GM18508 (cell line): ENCODE measurements around the gene SLC46A3.
A peak's percentile ranks its signal among the peaks of the same experiment; 100 is the strongest.
"Not testable (repeated sequence)": the region's sequence is repeated elsewhere in the genome, so short reads cannot be mapped to it uniquely, and the experiment has no call there.

ENCODE experiments used
- ATAC-seq: cut with Tn5 transposase; IDR thresholded peaks from one replicate; pipeline ENCODE4 v1.9.1; 2021; ENCODE audit warnings: moderate number of reproducible peaks; ENCODE audit not compliant: insufficient read depth, unreplicated experiment

The SLC46A3 gene

DNA sequence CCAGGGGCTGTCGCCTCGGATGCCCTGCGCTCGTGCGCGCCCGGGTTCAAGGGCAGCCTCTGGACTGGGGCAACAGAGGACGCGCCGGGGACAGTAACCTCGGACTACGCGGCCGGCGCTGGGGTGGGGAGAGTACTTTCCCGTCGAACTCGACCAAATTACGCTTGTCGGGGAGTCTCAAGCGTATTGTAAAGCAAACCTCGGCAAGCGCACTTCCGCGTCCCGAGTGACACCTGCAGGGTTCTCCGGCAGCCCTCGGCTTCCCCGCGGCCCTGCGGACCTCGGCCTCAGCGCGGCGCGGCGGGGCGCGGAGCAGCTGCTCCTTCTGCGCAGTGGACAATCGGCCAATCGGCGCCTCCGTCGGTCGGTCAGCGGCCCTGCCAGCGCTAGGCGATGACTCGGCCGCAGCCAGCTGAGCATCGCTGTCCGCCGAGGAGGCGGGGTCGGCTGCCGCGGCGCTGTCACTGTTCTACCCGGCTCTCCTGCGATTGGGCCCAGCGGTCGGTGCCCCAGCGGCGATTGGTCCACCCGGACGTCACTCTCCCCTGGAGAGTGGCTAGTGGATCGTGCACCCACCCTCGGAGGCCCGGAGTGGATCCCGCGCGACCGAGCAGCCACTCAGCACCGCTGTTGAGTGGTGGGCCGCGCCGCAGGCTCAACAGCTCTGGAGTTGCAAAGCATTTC is at the start of gene SLC46A3:
Gene SLC46A3 (minus strand): TSS at position 428 of the 684 bp plus-strand sequence. CDS start 972 bp downstream, outside the sequence.
- peak; percentile 87 for ATAC-seq

- no peak for ATAC-seq
These were observed 45.1 kb upstream of the SLC46A3 start for GRCh38 chr13:28763887-28764286.

GRCh38 chr13:28761586-28761985 is 42.8 kb upstream of the SLC46A3 start:
- ATAC-seq: no peak

- no peak for ATAC-seq
These were observed 36.7 kb upstream of the SLC46A3 start for GRCh38 chr13:28755546-28755870.

DNA sequence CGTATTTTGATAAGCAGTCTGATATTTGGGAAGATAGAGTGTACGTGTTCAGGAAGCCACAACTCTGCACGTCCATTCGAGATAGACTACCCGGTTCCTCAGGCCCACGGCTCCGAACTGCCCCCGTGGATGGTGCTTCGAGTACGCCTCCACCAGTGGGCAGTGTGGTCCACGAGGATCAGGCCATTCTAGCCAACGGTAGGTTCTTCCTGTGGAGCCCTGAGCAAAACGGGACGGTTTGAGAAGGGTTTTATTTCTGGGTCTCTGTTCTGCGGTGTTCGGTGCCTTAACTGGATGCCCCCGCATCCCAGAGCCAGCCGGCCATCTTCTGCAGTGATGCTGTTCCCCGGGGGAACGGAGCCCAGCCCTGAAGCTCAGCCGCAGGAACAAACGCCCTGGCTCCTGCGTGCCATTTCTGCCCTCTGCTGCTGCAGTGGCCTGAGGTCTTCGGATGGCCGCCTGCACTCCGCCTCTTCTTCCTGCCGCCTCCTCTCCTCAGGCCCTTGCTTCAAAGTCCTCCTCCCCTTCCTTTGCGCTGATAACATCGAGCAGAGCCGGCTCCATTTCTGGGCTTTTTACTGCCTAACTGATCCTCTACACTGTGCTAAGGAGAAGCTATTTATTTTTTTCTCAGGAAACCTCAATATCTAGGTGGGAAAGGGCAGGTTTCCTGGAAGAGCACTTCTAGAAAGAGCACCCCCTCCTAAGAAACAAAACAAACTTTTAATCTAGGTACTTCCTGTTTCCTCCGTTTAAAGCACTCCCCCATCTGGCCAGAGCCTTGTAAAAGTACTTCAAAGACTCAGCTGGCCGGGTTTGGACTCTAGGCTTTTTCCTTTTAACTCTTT is 36.2 kb upstream of the SLC46A3 start:
- no peak for ATAC-seq

DNA sequence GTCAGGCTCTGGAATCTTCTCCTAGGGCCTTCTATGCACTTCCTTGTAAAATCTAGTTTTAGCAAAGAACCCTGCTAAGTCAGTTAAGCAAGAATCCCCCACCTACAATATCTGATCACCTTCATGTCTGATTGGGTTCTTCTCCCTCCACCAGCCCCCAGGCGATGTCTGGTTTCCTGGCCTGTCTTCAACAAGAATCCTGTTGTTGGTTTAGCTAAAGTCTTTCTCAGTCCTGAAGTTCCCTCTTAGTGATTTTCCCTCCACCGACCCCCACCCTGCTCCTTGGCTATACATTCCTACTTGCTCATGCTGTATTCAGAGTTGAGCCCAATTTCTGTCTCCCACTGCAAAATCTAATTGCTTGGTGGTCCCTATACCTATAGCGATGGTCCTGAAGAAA is 35.2 kb upstream of the SLC46A3 start:
- ATAC-seq: no peak

- ATAC-seq: no peak
These were observed 34.6 kb upstream of the SLC46A3 start for GRCh38 chr13:28753208-28753892.

- no peak for ATAC-seq
These were observed 32.6 kb upstream of the SLC46A3 start for GRCh38 chr13:28751175-28751960.

GRCh38 chr13:28750187-28751045 is 31.6 kb upstream of the SLC46A3 start:
- no peak for ATAC-seq

DNA sequence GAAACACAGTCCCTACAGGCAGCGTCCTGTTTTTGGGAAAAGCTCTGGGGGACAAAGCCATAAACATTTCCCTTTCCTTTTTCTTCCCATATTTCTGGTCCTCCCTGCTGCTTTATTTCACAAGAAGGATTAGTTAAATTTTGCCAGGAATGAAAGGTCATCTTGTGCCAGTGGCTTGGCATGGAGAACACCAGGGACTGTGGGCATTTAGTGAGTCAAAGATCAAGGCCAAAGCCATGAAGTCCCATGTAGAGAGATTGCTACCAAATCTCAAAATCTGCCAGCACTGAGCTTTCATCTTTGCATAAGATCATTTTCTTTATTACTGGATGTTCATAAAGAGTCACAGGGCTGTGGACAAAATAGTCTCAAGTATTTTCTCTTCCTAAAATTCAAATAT is 29.1 kb upstream of the SLC46A3 start:
- no peak for ATAC-seq

- no peak for ATAC-seq
These were observed 27.5 kb upstream of the SLC46A3 start for GRCh38 chr13:28746287-28746612.

DNA sequence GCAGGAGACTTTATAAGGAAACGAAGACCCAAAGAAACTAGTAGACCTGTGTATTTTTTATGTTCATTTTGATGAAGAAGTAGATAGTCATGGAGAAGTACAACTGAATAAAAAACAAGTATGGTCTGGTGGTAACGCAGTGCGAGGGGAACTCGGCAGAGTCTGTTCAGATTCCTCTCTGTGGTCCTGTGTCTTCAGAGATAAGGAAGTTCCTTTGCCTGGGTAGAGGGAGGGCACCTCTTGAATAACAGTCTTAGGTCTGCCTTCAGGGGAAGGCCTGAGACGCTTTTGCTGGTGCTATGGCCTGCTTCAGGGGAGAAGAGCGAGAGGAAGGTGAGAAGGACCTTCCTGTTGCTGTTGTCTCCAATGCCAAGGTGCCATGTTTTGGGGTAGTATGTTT is 25.9 kb upstream of the SLC46A3 start:
- no peak for ATAC-seq

- ATAC-seq: no peak
These were observed 25.3 kb upstream of the SLC46A3 start for GRCh38 chr13:28744091-28744536.

GRCh38 chr13:28743499-28744083 is 24.8 kb upstream of the SLC46A3 start:
- no peak for ATAC-seq

- ATAC-seq: no peak
These were observed 24.2 kb upstream of the SLC46A3 start for GRCh38 chr13:28743020-28743419.

- not testable (repeated sequence) for ATAC-seq
These were observed 23.7 kb upstream of the SLC46A3 start for GRCh38 chr13:28742445-28742844.

DNA sequence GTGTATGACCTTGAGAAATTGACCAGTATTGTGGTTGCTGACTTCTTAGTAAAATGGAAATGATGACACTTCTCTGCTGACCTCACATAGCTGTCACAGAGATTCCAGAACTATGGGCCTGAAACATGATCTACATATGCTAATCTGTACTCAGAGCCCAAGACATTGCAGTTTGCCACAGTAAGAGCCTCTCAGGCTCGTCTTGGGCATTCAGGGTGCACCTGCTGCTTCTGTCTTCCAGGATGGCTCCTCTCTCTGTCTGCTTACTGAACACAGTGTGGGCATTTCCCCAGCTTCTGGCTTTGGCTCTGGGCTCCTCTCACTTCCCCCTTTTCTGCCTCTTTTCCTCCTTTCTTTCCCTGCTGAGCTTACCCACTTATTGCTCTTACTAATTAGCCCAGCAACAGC is 22.3 kb upstream of the SLC46A3 start:
- no peak for ATAC-seq

- ATAC-seq: no peak
These were observed 20.6 kb upstream of the SLC46A3 start for GRCh38 chr13:28739376-28739775.

DNA sequence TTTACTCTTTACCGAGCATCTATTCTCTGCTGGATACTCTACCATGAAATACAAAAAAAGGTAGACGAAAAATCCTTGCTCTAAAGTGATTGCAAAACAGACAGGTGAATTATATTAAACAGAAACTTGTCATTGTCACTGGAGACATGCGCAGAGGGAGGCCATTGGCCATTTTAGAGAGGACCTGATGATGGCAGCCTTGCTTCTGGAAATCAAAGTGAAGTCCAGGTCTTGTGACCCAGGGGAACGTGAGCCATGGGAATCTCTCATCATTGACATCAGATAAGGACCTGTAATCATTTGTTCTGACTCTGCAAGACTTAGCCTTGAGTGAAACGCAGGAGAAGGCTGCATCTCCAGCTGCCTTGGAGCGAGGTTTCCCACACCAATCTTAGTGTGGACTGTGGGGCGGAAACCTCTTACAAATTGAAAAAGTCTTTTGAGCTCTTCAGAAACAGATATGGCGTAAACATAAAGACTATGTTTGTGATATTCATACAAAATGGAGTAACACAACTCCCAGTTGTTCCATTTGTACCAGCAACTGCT is 16.8 kb upstream of the SLC46A3 start:
- no peak for ATAC-seq
